Hepatocyte (in vitro differentiated cells): Measurements from ENCODE around the gene CPEB3. TPM values are rescaled to one million over a fixed set of nuclear protein-coding genes. Genes with fewer than 3 reads are reported as not detected.
"Not testable (repeated sequence)": the region's sequence is repeated elsewhere in the genome, so short reads cannot be mapped to it uniquely, and the experiment has no call there.

Experiments used
- DNase-seq: peaks from one replicate; pipeline ENCODE4 v3.0.0-alpha.2; 2016; ENCODE audit warnings: low spot score
- H2AFZ ChIP-seq: fragments of 200-600 bp; sonication (generic); 2 replicates; pipeline ENCODE4 v1.6.0; 2016; ENCODE audit warnings: antibody characterized with exemption, mild to moderate bottlenecking
- H3K27ac ChIP-seq: fragments of 200-600 bp; sonication (generic); 2 replicates; pipeline ENCODE4 v1.5.1; 2016; ENCODE audit warnings: mild to moderate bottlenecking
- H3K27me3 ChIP-seq: fragments of 200-600 bp; sonication (generic); 2 replicates; pipeline ENCODE4 v1.6.1; 2016
- H3K36me3 ChIP-seq: fragments of 200-600 bp; sonication (generic); replicated peaks from 2 replicates; pipeline ENCODE4 v1.5.1; 2016; ENCODE audit warnings: low read depth; ENCODE audit not compliant: insufficient read depth
- H3K4me1 ChIP-seq: fragments of 200-600 bp; sonication (generic); 2 replicates; pipeline ENCODE4 v1.5.1; 2016; ENCODE audit warnings: mild to moderate bottlenecking, moderate library complexity; ENCODE audit not compliant: insufficient read depth
- H3K4me2 ChIP-seq: fragments of 200-600 bp; sonication (generic); 2 replicates; pipeline ENCODE4 v1.6.0; 2016
- H3K4me3 ChIP-seq: fragments of 200-600 bp; sonication (generic); 2 replicates; pipeline ENCODE4 v1.5.1; 2016; ENCODE audit warnings: mild to moderate bottlenecking
- H3K79me2 ChIP-seq: fragments of 200-600 bp; sonication (generic); 2 replicates; pipeline ENCODE4 v1.6.0; 2017; ENCODE audit warnings: mild to moderate bottlenecking
- H3K9me2 ChIP-seq: fragments of 200-600 bp; sonication (generic); replicated peaks from 2 replicates; pipeline ENCODE4 v1.6.0; 2017; ENCODE audit warnings: mild to moderate bottlenecking; ENCODE audit not compliant: insufficient read depth
- H3K9me3 ChIP-seq: fragments of 200-600 bp; sonication (generic); 2 replicates; pipeline ENCODE4 v1.5.1; 2016; ENCODE audit warnings: low read depth, mild to moderate bottlenecking
- H4K20me1 ChIP-seq: fragments of 200-600 bp; sonication (generic); 2 replicates; pipeline ENCODE4 v1.6.0; 2016; ENCODE audit warnings: mild to moderate bottlenecking; ENCODE audit not compliant: insufficient read depth, poor library complexity, severe bottlenecking
- CTCF ChIP-seq: fragments of 200-600 bp; sonication (generic); IDR thresholded peaks from 2 replicates; pipeline ENCODE4 v1.5.1; 2016; ENCODE audit warnings: antibody characterized with exemption, mild to moderate bottlenecking; ENCODE audit not compliant: poor library complexity
- EZH2 ChIP-seq: fragments of 200-600 bp; sonication (generic); IDR thresholded peaks from 2 replicates; pipeline ENCODE4 v1.6.1; 2016; ENCODE audit warnings: antibody characterized with exemption, mild to moderate bottlenecking, borderline replicate concordance
- EZH2phosphoT487 ChIP-seq: fragments of 200-600 bp; sonication (generic); IDR thresholded peaks from one replicate; pipeline ENCODE4 v1.6.1; 2018; ENCODE audit warnings: antibody characterized with exemption, mild to moderate bottlenecking, low read depth, moderate library complexity; ENCODE audit not compliant: unreplicated experiment, severe bottlenecking
- WGBS: methylation state at CpG from one replicate; pipeline ENCODE4 v1.1.6; 2016; ENCODE audit warnings: low lambda C conversion rate; ENCODE audit errors: missing lambda C conversion rate; 5-methylcytosine and 5-hydroxymethylcytosine counted together
- polyA plus RNA-seq: library from polyadenylated mRNA; unstranded; fragments of >200 nt; fragmentation: Nextera tagmentation; extraction: Ambion mirVana; gene quantifications from 2 replicates; pipeline ENCODE4 v1.2.1, GENCODE V29; 2016
- total RNA-seq: library from RNA; depleted of rRNA; stranded (reverse); fragments of >200 nt; gene quantifications from 2 replicates; pipeline ENCODE4 v1.2.3, GENCODE V29; 2014

Gene CPEB3
- total and polyA plus RNA-seq, 2 experiments from 2014 or later: 4.0 to 4.9 TPM

GRCh38 chr10:92146781-92147180 lies 144.1 kb downstream of the CPEB3 start:
- H3K27me3 ChIP-seq: no peaks in the 10 kb centered on the region
- H3K4me2 ChIP-seq: no peak overlapping the region
- H4K20me1 ChIP-seq: no peaks in the 10 kb centered on the region
- TF ChIP-seq CTCF (no peak), EZH2phosphoT487 (no peak), EZH2 (no peak)
- no peaks in the 10 kb centered on the region for H3K9me2 ChIP-seq
- H3K9me3 ChIP-seq: no peaks in the 10 kb centered on the region
- H2AFZ ChIP-seq: no peak overlapping the region
- 95% methylated on average over 6 of the region's 6 CpGs for WGBS
- no peak overlapping the region for H3K27ac ChIP-seq
- no peaks in the 10 kb centered on the region for H3K4me1 ChIP-seq
- no peak overlapping the region for H3K4me3 ChIP-seq
- no peaks in the 10 kb centered on the region for H3K36me3 ChIP-seq
- H3K79me2 ChIP-seq: no peaks in the 10 kb centered on the region
- DNase-seq: no peak

GRCh38 chr10:92146107-92146506 lies 144.8 kb downstream of the CPEB3 start:
- no peak overlapping the region for H3K27ac ChIP-seq
- WGBS: 93% methylated on average over 1 of the region's 1 CpG

GRCh38 chr10:92142949-92143348 lies 147.9 kb downstream of the CPEB3 start:
- Histone ChIP-seq H2AFZ (no peak overlapping the region), H3K27me3 (no peaks in the 10 kb centered on the region), H3K79me2 (no peaks in the 10 kb centered on the region), H3K4me3 (no peak overlapping the region), H3K9me2 (no peaks in the 10 kb centered on the region), H3K36me3 (no peaks in the 10 kb centered on the region), H3K4me1 (no peaks in the 10 kb centered on the region), H3K9me3 (no peaks in the 10 kb centered on the region), H3K27ac (no peak overlapping the region), H4K20me1 (no peaks in the 10 kb centered on the region), H3K4me2 (no peak overlapping the region)
- DNase-seq: no peak
- 62% methylated on average over 3 of the region's 3 CpGs for WGBS
- TF ChIP-seq EZH2 (no peak), EZH2phosphoT487 (no peak), CTCF (no peak)

More at GRCh38 chr10:92146107-92146506, 144.8 kb downstream of the CPEB3 start:
- Histone ChIP-seq H3K36me3 (no peaks in the 10 kb centered on the region), H3K9me3 (no peaks in the 10 kb centered on the region), H3K27me3 (no peaks in the 10 kb centered on the region), H2AFZ (no peak overlapping the region), H4K20me1 (no peaks in the 10 kb centered on the region), H3K4me1 (no peaks in the 10 kb centered on the region), H3K9me2 (no peaks in the 10 kb centered on the region), H3K4me3 (no peak overlapping the region), H3K4me2 (no peak overlapping the region), H3K79me2 (no peaks in the 10 kb centered on the region)
- DNase-seq: no peak
- TF ChIP-seq CTCF (no peak), EZH2 (no peak), EZH2phosphoT487 (no peak)

- Histone ChIP-seq H3K27me3 (no peaks in the 10 kb centered on the region), H3K9me3 (no peaks in the 10 kb centered on the region), H3K4me3 (no peak overlapping the region), H3K4me1 (no peaks in the 10 kb centered on the region), H2AFZ (no peak overlapping the region), H3K79me2 (no peaks in the 10 kb centered on the region), H3K4me2 (no peak overlapping the region), H3K27ac (no peak overlapping the region), H4K20me1 (no peaks in the 10 kb centered on the region), H3K36me3 (no peaks in the 10 kb centered on the region), H3K9me2 (no peaks in the 10 kb centered on the region)
- no peak for DNase-seq
- WGBS: 38% methylated on average over 1 of the region's 1 CpG
- TF ChIP-seq CTCF: no peak
Measured at GRCh38 chr10:92142512-92142911, 148.4 kb downstream of the CPEB3 start.

- not testable (repeated sequence) for H3K36me3 ChIP-seq, H3K4me2 ChIP-seq, H2AFZ ChIP-seq, H3K27ac ChIP-seq, H3K9me2 ChIP-seq, H3K79me2 ChIP-seq, H3K9me3 ChIP-seq, H3K27me3 ChIP-seq, H3K4me1 ChIP-seq, DNase-seq, H4K20me1 ChIP-seq, H3K4me3 ChIP-seq
- no CpG with 5 or more reads among the region's 3 CpGs for WGBS
Measured at GRCh38 chr10:92141147-92141546, 149.7 kb downstream of the CPEB3 start.
